Fibroblast of lung (primary cell): ENCODE measurements around the gene PAFAH1B1. TPM values are rescaled to one million over a fixed set of nuclear protein-coding genes. Genes with fewer than 3 reads are reported as not detected.

Experiments used
- DNase-seq, 2 donors: peaks; one replicate each; pipeline versions ENCODE4 v3.0.0 to v3.0.0-alpha.2; 2010; ENCODE audit warnings: low read depth in 2 of 2
- H2AFZ ChIP-seq: 2 replicates; pipeline ENCODE4 v1.5.1; 2012; ENCODE audit warnings: low read length, control low read depth, inconsistent platforms
- H3K27ac ChIP-seq: 2 replicates; pipeline ENCODE4 v1.5.1; 2011; ENCODE audit warnings: low read length, control low read depth; ENCODE audit not compliant: insufficient read depth
- H3K27me3 ChIP-seq: 2 replicates; pipeline ENCODE4 v1.5.1; 2011; ENCODE audit warnings: mild to moderate bottlenecking, low read length; ENCODE audit not compliant: control insufficient read depth, insufficient read depth
- H3K36me3 ChIP-seq: 2 replicates; pipeline ENCODE4 v1.5.1; 2011; ENCODE audit warnings: low read length; ENCODE audit not compliant: control insufficient read depth, insufficient read depth
- H3K4me1 ChIP-seq: 2 replicates; pipeline ENCODE4 v1.5.1; 2011; ENCODE audit warnings: low read length; ENCODE audit not compliant: control insufficient read depth, insufficient read depth; ENCODE audit errors: extremely low read depth
- H3K4me2 ChIP-seq: 2 replicates; pipeline ENCODE4 v1.5.1; 2011; ENCODE audit warnings: low read length, control low read depth; ENCODE audit not compliant: insufficient read depth; ENCODE audit errors: extremely low read depth
- H3K4me3 ChIP-seq, 4 experiments: fragments of 200-600 bp in 1 of 4; sonication (generic) in 1 of 4; replicated peaks in 1 of 4; 2 replicates each; pipeline ENCODE4 v1.5.1; 2011 to 2016; ENCODE audit warnings: low read length in 4 of 4, low read depth in 3 of 4, mild to moderate bottlenecking in 3 of 4, control low read depth in 2 of 4, inconsistent platforms in 1 of 4, mixed read lengths in 1 of 4; ENCODE audit not compliant: insufficient read depth in 1 of 4; ENCODE audit errors: control extremely low read depth in 1 of 4
- H3K79me2 ChIP-seq: 2 replicates; pipeline ENCODE4 v1.5.1; 2012; ENCODE audit warnings: mild to moderate bottlenecking, low read length, inconsistent platforms; ENCODE audit not compliant: control insufficient read depth, insufficient read depth
- H3K9ac ChIP-seq: 2 replicates; pipeline ENCODE4 v1.5.1; 2011; ENCODE audit warnings: mild to moderate bottlenecking, low read length, control low read depth; ENCODE audit not compliant: insufficient read depth
- H3K9me3 ChIP-seq: 2 replicates; pipeline ENCODE4 v1.5.1; 2012; ENCODE audit warnings: low read depth, low read length; ENCODE audit not compliant: control insufficient read depth, insufficient read depth
- H4K20me1 ChIP-seq: 2 replicates; pipeline ENCODE4 v1.5.1; 2011; ENCODE audit warnings: low read length; ENCODE audit not compliant: control insufficient read depth, insufficient read depth; ENCODE audit errors: extremely low read depth
- CTCF ChIP-seq, 2 donors: IDR thresholded peaks in 1 of 2; conservative IDR thresholded peaks in 1 of 2; 1 replicate in 1 of 2; 2 replicates in 1 of 2; pipeline ENCODE4 v1.5.1; 2011 to 2012; ENCODE audit warnings: low read length in 2 of 2, control low read depth in 1 of 2, inconsistent platforms in 1 of 2, low read depth in 1 of 2, mild to moderate bottlenecking in 1 of 2
- EZH2 ChIP-seq: IDR thresholded peaks from 2 replicates; pipeline ENCODE4 v1.5.1; 2012; ENCODE audit warnings: low read length, control low read depth, mild to moderate bottlenecking; ENCODE audit errors: missing control alignments
- polyA plus RNA-seq, 2 donors: library from polyadenylated mRNA; depleted of rRNA in 1 of 2; stranded (reverse) in 1 of 2; unstranded in 1 of 2; fragments of >200 nt; gene quantifications; 2 replicates each; pipeline ENCODE4 v1.2.1, GENCODE V29; 2011 to 2012; ENCODE audit warnings: missing spikeins in 1 of 2
- total RNA-seq: library from RNA; depleted of rRNA; stranded (reverse); fragments of >200 nt; gene quantifications from 2 replicates; pipeline ENCODE4 v1.2.1, GENCODE V29; 2014

Gene PAFAH1B1
- total and polyA plus RNA-seq, 2 donors (not counting 1 experiment from before 2014, with no cell fraction given) = 107 to 108 TPM

GRCh38 chr17:2560658-2561057 is 32.8 kb upstream of the PAFAH1B1 start:
- no peaks in the 10 kb centered on the region for H3K9me3 ChIP-seq
- H3K36me3 ChIP-seq = no peaks in the 10 kb centered on the region
- no peaks in the 10 kb centered on the region for H3K27me3 ChIP-seq
- no peak overlapping the region for H2AFZ ChIP-seq
- no peak overlapping the region for H3K9ac ChIP-seq
- H3K4me2 ChIP-seq = no peak overlapping the region
- no peak overlapping the region for H3K4me3 ChIP-seq
- DNase-seq = no peak
- H4K20me1 ChIP-seq = no peaks in the 10 kb centered on the region
- TF ChIP-seq EZH2 (no peak), CTCF (conservative IDR thresholded peaks at IDR 0.05 in 1 of 2, IDR thresholded peaks at IDR 0.05 in 1 of 2; ENCODE audit: low read depth in 1 of 2, low read length in 2 of 2) (no peak)
- H3K4me1 ChIP-seq = no peaks in the 10 kb centered on the region
- H3K79me2 ChIP-seq = no peaks in the 10 kb centered on the region
- H3K27ac ChIP-seq = no peak overlapping the region

- no peak overlapping the region for H2AFZ ChIP-seq
- H3K27ac ChIP-seq = no peak overlapping the region
- H3K4me2 ChIP-seq = no peak overlapping the region
- no peak overlapping the region for H3K9ac ChIP-seq
- no peaks in the 10 kb centered on the region for H3K9me3 ChIP-seq
- no peaks in the 10 kb centered on the region for H4K20me1 ChIP-seq
- no peak overlapping the region for H3K4me3 ChIP-seq
- TF ChIP-seq EZH2 = no peak
- no peak for TF ChIP-seq CTCF (conservative IDR thresholded peaks at IDR 0.05 in 1 of 2, IDR thresholded peaks at IDR 0.05 in 1 of 2; ENCODE audit: low read depth in 1 of 2, low read length in 2 of 2)
- no peaks in the 10 kb centered on the region for H3K36me3 ChIP-seq
- H3K4me1 ChIP-seq = no peaks in the 10 kb centered on the region
- no peaks in the 10 kb centered on the region for H3K79me2 ChIP-seq
- no peaks in the 10 kb centered on the region for H3K27me3 ChIP-seq
- no peak for DNase-seq
Measured at GRCh38 chr17:2562162-2562858, 31.1 kb upstream of the PAFAH1B1 start.

DNA sequence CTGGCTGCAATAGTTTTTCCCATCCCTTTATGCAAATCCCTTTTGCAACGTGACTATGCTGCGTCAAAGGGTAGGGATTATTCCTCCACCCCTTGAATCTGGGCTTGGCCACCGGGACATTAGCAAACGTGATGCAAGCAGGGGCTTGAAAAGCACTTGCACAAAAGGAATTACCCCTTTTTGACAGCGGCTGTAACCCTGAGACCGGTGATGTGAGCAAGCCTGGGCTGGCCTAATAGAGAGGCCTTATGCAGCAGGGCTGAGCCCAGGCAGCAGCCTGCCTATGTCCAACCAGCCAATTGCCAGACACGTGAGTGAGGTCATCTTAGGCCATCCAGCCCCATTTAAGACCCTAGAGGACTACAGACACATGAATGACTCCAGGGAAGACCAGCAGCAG is 30.4 kb upstream of the PAFAH1B1 start:
- Histone ChIP-seq H3K4me2 (no peak overlapping the region), H3K9me3 (no peaks in the 10 kb centered on the region), H3K4me1 (no peaks in the 10 kb centered on the region), H3K27ac (no peak overlapping the region), H2AFZ (no peak overlapping the region), H4K20me1 (no peaks in the 10 kb centered on the region), H3K79me2 (no peaks in the 10 kb centered on the region), H3K36me3 (no peaks in the 10 kb centered on the region), H3K4me3 (no peak overlapping the region), H3K27me3 (no peaks in the 10 kb centered on the region), H3K9ac (no peak overlapping the region)
- TF ChIP-seq EZH2 (no peak), CTCF (conservative IDR thresholded peaks at IDR 0.05 in 1 of 2, IDR thresholded peaks at IDR 0.05 in 1 of 2; ENCODE audit: low read depth in 1 of 2, low read length in 2 of 2) (no peak)
- no peak for DNase-seq
